ENCODE data around the gene UHMK1. TPM values are rescaled to one million over a fixed set of nuclear protein-coding genes. Genes with fewer than 3 reads are reported as not detected.
"Not testable (repeated sequence)": the region's sequence is repeated elsewhere in the genome, so short reads cannot be mapped to it uniquely, and the experiment has no call there.

The UHMK1 gene
- total RNA-seq, 2 donors from 2014 or later: 29.4 to 38.7 TPM

DNA sequence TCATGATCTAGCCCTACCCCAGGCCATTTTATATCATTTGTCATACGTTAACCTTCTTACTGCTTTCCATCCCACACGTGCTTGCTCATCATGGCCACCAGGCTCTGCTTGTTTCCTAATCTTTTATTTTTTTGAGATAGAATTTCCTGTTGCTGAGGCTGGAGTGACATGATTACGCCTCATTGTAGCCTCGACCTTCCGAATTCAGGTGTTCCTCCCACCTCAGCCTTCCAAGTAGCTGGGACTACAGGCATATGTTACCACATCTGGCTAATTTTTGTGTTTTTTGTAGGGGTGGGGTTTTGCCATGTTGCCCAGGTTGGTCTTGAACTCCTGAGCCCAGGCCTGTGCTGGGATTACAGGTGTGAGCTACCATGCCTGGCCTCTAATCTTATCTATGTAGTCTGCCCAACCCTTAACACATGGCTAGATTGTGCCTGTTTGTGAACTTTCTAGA lies 67.2 kb downstream of the UHMK1 start:
- H3K4me3 ChIP-seq: no peak overlapping the region
- H3K9me3 ChIP-seq: no peaks in the 10 kb centered on the region
- H3K4me1 ChIP-seq (ENCODE audit: control insufficient read depth in 1 of 2, low read depth in 2 of 2): peaks cover 13 to 30% of the 10 kb centered on the region in 2 donors
- no peak overlapping the region for H3K27ac ChIP-seq
- no peaks in the 10 kb centered on the region for H3K36me3 ChIP-seq
- no peaks in the 10 kb centered on the region for H3K27me3 ChIP-seq (replicated peaks; ENCODE audit: insufficient read depth)
- DNase-seq (ENCODE audit: low spot score): no peak
- TF ChIP-seq, protein P1, sequence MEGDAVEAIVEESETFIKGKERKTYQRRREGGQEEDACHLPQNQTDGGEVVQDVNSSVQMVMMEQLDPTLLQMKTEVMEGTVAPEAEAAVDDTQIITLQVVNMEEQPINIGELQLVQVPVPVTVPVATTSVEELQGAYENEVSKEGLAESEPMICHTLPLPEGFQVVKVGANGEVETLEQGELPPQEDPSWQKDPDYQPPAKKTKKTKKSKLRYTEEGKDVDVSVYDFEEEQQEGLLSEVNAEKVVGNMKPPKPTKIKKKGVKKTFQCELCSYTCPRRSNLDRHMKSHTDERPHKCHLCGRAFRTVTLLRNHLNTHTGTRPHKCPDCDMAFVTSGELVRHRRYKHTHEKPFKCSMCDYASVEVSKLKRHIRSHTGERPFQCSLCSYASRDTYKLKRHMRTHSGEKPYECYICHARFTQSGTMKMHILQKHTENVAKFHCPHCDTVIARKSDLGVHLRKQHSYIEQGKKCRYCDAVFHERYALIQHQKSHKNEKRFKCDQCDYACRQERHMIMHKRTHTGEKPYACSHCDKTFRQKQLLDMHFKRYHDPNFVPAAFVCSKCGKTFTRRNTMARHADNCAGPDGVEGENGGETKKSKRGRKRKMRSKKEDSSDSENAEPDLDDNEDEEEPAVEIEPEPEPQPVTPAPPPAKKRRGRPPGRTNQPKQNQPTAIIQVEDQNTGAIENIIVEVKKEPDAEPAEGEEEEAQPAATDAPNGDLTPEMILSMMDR (IDR thresholded peaks at IDR 0.05): no peak
- ATAC-seq (ENCODE audit: insufficient number of reproducible peaks, low FRiP score, low read depth): no peak

DNA sequence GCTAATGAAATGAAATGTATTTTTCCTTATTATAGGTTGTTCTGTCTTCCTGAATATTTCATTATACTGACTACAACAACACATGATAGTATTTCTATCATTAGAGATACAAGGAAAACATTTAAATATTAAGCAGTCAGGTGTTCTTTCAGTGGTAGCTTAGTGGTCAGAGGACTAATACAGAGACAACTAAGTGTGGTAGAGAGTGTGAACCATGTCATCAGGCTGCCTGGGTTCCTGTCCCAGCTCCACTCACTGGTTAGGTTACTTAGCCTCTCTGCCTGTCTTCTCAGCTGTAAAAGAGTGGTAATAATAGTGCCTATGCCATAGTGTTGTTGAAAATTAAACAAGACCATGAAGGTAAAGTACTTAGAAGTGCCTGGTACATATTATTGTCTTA lies 67.8 kb downstream of the UHMK1 start:
- Histone ChIP-seq H3K9me3 (no peaks in the 10 kb centered on the region), H3K4me3 (no peak overlapping the region), H3K36me3 (no peaks in the 10 kb centered on the region), H3K4me1 (ENCODE audit: control insufficient read depth in 1 of 2, low read depth in 2 of 2) (peaks cover 13 to 26% of the 10 kb centered on the region in 2 donors), H3K27ac (no peak overlapping the region), H3K27me3 (replicated peaks; ENCODE audit: insufficient read depth) (no peaks in the 10 kb centered on the region)
- TF ChIP-seq, protein P1 (IDR thresholded peaks at IDR 0.05): no peak
- DNase-seq (ENCODE audit: low spot score) (no peak), ATAC-seq (ENCODE audit: insufficient number of reproducible peaks, low FRiP score, low read depth) (no peak)

DNA sequence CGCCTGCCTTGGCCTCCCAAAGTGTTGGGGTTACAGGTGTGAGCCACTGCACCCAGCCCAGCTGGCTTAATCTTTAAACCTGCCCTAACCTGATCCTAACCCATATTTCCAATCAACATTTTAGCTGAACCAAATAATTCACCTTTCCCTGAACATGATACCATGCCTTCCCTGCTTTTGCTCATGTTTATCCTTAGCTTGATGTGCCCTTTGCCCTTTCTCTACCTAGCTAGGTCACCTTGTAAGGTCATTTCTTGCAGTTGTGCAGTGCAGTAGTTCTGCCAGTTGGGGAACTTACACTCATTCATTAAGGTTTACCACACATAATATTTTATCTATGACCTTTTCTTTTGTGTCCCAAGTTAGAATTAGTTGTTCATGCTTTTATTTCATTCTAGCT lies 69.3 kb downstream of the UHMK1 start:
- H3K27me3 ChIP-seq (replicated peaks; ENCODE audit: insufficient read depth): no peaks in the 10 kb centered on the region
- no peak overlapping the region for H3K4me3 ChIP-seq
- H3K4me1 ChIP-seq (ENCODE audit: control insufficient read depth in 1 of 2, low read depth in 2 of 2): peaks cover 13 to 25% of the 10 kb centered on the region in 2 donors
- no peaks in the 10 kb centered on the region for H3K36me3 ChIP-seq
- TF ChIP-seq, protein P1 (IDR thresholded peaks at IDR 0.05): no peak
- H3K27ac ChIP-seq: no peak overlapping the region
- H3K9me3 ChIP-seq: no peaks in the 10 kb centered on the region
- ATAC-seq (ENCODE audit: insufficient number of reproducible peaks, low FRiP score, low read depth): no peak
- no peak for DNase-seq (ENCODE audit: low spot score)

DNA sequence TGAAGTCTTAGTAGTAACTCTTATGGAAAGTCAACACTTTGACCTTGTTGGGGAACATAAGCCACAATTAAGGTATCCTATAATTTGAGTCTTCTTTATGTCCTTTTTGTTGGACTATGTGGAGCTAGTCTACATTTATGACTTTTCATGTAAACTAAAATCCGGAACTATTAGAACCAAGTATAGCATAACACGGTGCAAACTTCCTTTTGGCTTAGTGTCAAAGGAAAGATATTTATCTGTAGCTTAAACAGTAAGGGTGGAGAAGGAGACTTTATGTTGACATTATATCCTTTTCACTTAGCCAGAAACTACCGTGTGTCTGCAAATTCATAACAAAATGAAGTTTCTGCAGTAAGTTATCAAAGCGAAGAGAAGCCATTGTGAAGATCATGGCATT lies 71.2 kb downstream of the UHMK1 start:
- no peaks in the 10 kb centered on the region for H3K9me3 ChIP-seq
- TF ChIP-seq, protein P1 (IDR thresholded peaks at IDR 0.05): no peak
- no peak for ATAC-seq (ENCODE audit: insufficient number of reproducible peaks, low FRiP score, low read depth)
- H3K36me3 ChIP-seq: no peaks in the 10 kb centered on the region
- H3K27me3 ChIP-seq (replicated peaks; ENCODE audit: insufficient read depth): no peaks in the 10 kb centered on the region
- H3K27ac ChIP-seq: no peak overlapping the region
- peaks cover 14 to 30% of the 10 kb centered on the region in 2 donors for H3K4me1 ChIP-seq (ENCODE audit: control insufficient read depth in 1 of 2, low read depth in 2 of 2)
- H3K4me3 ChIP-seq: no peak overlapping the region
- no peak for DNase-seq (ENCODE audit: low spot score)

DNA sequence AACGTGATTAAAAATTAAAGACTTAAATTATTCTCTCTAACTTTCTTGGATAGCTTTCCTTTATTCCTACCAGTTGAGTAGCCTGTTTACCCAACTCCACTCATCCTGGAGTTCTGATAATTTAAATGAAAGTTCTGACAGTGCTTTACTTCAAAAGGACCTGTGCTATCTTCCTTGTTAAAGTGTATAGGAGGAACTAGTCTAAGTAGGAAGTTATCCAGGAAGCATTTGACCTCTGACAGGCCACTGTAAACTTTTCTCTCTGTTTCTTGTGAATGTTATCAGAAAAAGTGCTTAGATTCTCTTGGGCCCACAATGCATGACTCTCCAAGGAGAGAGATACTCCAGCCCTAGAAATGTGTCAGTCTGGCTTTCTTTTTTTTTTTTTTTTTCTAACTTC lies 73.1 kb downstream of the UHMK1 start:
- Histone ChIP-seq H3K27ac (no peak overlapping the region), H3K27me3 (replicated peaks; ENCODE audit: insufficient read depth) (no peaks in the 10 kb centered on the region), H3K4me1 (ENCODE audit: control insufficient read depth in 1 of 2, low read depth in 2 of 2) (peaks cover 18 to 27% of the 10 kb centered on the region in 2 donors), H3K9me3 (no peaks in the 10 kb centered on the region), H3K36me3 (no peaks in the 10 kb centered on the region), H3K4me3 (no peak overlapping the region)
- ATAC-seq (ENCODE audit: insufficient number of reproducible peaks, low FRiP score, low read depth) (no peak), DNase-seq (ENCODE audit: low spot score) (no peak)
- TF ChIP-seq, protein P1 (IDR thresholded peaks at IDR 0.05): no peak

DNA sequence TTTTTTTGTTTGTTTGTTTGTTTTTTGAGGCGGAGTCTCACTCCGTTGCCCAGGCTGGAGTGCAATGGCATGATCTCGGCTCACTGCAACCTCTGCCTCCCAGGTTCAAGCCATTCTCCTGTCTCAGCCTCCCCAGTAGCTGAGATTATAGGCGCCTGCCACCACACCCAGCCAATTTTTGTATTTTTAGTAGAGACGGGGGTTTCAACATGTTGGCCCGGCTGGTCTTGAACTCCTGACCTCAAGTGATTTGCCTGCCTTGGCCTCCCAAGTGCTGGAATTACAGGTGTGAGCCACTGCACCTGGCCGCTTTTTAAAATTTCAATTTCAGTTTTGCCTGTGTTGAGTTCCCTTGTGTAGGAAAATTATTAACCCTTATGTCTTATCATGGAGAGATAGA lies 73.5 kb downstream of the UHMK1 start:
- not testable (repeated sequence) for DNase-seq (ENCODE audit: low spot score); H3K36me3 ChIP-seq; ATAC-seq (ENCODE audit: insufficient number of reproducible peaks, low FRiP score, low read depth); H3K9me3 ChIP-seq; H3K27ac ChIP-seq; H3K27me3 ChIP-seq (replicated peaks; ENCODE audit: insufficient read depth); H3K4me3 ChIP-seq
- peaks cover 18 to 27% of the 10 kb centered on the region in 2 donors for H3K4me1 ChIP-seq (ENCODE audit: control insufficient read depth in 1 of 2, low read depth in 2 of 2)
